GM21825 (cell line): Measurements from ENCODE around the gene MMP24.

Source experiments
- ATAC-seq: cut with Tn5 transposase; IDR thresholded peaks from one replicate; pipeline ENCODE4 v1.9.1; 2021; ENCODE audit warnings: mild to moderate bottlenecking, moderate library complexity; ENCODE audit not compliant: unreplicated experiment

The MMP24 gene

GRCh38 chr20:35291654-35292503 is 65.4 kb downstream of the MMP24 start, which contains the start of gene FAM83C:
FAM83C (minus strand) TSS chr20:35292425; CDS start chr20:35292304, 121 bp downstream.
- no peak for ATAC-seq

- no peak for ATAC-seq
Observed at GRCh38 chr20:35292504-35293285, 66.2 kb downstream of the MMP24 start.

- ATAC-seq = no peak
Observed at GRCh38 chr20:35293303-35294292, 67.1 kb downstream of the MMP24 start.

GRCh38 chr20:35294293-35294685 is 67.8 kb downstream of the MMP24 start:
- ATAC-seq = no peak

DNA sequence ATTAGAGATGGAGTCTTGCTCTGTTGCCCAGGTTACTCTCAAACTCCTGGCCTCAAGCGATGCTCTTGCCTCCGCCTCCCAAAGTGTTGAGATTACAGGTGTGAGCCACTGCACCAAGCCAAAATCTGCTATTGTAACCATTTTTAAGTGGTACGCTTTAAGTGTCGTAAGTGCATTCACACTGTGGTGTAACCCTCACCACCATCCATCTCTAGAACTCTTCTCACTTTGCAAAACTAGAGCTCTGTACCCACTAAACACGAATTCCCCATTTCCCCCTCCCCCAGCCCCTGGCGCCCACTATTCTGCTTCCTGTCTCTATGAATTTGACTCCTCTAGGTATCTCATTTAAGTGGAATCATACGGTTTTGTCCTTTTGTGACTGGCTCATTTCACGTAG is 68.6 kb downstream of the MMP24 start:
- ATAC-seq = no peak

- ATAC-seq = no peak
Observed at GRCh38 chr20:35295674-35296073, 69.2 kb downstream of the MMP24 start.

DNA sequence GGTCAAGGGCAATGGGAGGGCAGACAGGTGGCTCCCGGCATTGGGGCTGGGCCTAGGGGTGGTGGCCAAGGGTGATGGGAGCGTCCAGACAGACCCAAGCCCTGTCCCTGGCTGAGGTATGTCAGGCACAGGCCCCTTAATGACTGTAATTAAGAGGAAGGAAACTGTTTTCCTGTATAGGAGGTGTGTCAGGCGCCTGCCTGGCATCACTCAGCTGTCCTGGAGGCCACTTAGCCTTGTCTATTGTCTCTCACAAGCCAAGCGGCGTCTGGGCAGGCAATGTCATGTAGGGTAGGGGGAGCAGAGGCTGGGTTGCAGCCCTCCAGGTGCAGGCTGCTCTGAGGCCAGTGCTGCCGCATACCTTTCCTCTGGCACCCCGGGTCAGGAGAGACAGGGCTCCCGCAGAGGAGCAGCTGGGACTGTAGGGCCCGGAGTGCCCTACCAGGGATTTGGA is 69.6 kb downstream of the MMP24 start:
- no peak for ATAC-seq

GRCh38 chr20:35297155-35297554 is 70.7 kb downstream of the MMP24 start:
- ATAC-seq = no peak

- no peak for ATAC-seq
Observed at GRCh38 chr20:35297740-35298139, 71.2 kb downstream of the MMP24 start.

DNA sequence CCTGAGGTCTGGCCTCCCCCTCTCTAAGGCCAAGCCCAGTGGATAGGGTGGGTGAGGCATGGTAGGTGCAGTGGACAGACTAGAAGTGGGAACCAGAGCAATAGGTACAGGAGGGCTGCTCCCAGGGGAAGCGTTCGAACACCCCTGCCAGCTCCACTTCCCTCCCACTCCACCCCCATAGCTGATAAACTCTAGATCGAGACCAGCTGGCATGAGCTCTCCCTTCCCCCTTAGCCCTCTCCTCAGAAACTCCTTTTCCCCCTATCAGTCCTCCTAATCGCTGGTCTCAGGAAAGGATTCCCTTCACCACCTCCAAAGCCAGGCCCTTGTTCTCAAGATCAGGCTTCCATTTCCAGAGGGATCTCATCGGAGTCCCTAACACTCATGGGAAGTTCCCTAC is 71.8 kb downstream of the MMP24 start:
- no peak for ATAC-seq

DNA sequence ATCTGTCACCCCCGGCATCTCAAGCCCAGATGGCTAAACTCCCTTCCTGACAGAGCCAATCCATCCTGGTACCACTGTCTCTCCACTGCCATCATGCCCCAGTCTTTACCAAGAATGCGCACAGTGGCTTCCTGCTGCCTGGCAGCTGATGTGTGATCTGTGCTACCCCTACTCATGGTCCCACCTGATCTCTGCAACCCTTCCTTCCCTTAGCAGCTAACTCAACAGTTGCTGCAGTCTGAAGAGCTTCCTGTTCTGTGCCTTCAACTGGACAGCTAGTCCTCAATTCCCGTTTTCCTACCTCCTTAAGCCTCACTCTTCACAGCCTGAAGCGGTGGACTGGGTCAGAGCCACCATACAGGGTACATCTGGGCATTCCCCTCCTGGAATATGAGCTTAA is 73.3 kb downstream of the MMP24 start:
- no peak for ATAC-seq

- ATAC-seq = no peak
Observed at GRCh38 chr20:35300469-35301262, 74.2 kb downstream of the MMP24 start.

- no peak for ATAC-seq
Observed at GRCh38 chr20:35301426-35301825, 74.9 kb downstream of the MMP24 start.

DNA sequence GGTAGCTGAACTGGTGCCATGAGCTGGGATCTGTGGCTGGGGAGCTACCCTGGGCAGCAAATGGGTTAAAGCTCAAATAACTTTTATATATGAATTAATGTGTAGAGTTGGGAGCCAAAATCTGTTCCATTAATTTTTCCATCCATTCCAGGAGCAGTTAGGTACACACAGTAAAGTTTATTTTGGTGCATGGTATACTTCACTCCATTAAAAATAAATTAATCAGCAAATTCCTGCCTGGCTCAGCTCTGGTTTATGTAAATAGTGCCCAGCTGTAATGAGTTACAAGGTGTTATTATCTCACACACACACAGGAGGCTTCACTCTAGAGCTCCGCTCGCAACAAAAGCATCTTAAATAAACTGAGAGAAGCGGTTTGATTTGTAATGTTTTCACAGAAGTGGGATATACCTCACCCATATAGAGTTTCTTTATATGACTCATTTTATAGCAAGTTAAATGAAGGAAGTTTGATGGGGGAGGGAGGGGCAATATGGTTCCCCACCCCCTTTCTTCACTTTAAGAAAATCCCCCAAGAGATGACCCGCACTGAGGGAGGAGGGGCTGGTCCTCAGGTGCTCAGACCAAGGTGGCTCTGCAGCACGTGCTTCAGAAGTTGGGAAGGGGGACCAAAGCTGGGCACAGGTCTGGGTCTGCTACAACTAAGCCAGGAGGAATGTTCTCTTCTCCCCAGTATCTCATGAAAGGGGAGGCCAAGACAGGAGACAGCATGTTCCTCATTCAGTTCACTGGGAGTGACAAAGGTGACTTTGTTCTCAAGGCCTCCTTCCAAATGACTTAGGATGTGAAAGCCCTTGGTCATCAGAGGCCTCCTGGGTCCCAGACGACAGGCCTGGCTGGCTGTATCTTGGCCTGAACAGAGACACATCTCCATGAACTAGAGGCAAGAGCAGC is 76.2 kb downstream of the MMP24 start:
- ATAC-seq = no peak

DNA sequence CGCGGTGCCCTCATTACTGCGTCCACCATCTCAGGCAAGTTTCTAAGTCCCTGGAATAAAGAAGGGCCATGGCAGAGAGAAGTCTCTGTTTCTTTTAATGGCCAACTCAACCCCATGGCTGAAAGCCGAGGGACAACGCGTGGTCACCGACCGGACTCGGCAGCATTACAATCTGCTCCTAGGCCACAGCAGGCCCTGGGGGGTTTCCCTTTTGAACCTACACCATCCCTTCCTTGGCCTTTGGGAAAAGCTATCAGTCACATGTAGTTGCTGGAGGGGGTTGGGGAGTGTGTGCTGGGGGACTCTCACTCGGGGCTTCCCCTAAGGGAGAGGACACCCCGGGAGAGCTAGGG is 76.9 kb downstream of the MMP24 start:
- no peak for ATAC-seq

DNA sequence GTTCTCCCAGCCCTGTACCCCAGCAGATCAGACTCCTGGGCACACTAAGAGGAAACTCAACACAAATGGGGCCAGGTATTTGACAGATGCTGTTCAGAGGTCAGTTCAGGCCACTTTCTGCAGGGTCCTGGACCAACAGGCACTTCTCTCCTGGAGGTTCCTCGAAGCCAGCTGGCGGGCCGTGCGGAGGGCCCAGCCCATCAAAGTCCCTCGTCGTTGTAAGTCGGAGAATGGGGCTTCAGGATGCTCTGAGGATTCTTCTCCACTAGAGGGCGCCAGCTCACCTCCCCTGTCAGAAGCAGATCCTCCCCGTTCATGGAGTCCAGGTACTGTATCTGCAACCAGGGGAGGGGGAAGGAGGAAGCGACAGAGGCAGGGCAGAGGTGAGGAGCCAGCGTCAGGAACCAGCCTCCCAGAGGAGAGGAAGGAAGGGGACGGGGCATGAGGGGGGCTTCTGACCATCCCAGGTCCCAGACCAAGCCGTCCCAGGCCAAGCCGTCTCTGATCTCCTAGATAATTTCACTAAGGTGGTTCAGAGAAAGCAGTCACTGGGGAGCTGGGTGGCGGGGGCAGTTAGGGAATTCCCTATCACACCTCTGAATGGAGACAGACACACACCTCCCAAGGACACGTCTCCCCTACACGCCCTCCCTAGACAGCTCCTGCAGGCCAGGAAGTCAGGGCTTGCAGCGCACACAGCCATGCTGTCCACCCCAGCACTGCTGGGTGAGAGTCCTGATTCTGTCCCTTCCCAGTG is 77.4 kb downstream of the MMP24 start:
- ATAC-seq = no peak

DNA sequence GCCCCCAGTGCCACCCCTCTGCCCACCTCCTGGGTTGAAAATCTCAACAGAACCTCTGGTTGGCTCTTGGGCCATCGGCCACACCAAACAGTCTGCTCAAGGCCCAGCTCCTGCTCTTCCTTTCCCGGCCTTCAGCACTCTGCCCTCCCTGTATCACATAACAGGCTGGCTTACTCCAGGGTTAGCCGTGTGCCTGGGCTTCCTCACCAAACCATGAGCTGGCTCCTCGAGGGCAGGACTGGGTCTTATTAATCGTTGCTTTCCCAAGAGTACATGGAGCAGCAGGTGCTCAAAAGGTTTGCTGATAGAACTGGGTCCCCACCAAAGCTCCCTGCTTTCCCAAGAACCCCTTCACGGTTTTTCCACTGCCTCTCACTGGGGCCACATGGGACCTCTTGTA is 78.5 kb downstream of the MMP24 start:
- no peak for ATAC-seq
